22Rv1 (cell line): ENCODE data around the gene KRTAP25-1.

Experiments
- CTCF ChIP-seq: fragments of 450-650 bp; IDR thresholded peaks from 2 replicates; pipeline ENCODE4 v1.5.1; 2017; ENCODE audit warnings: mild to moderate bottlenecking
- ZFX ChIP-seq: fragments of 450-650 bp; IDR thresholded peaks from 2 replicates; pipeline ENCODE4 v1.6.1; 2017; ENCODE audit warnings: antibody characterized with exemption, borderline replicate concordance

DNA sequence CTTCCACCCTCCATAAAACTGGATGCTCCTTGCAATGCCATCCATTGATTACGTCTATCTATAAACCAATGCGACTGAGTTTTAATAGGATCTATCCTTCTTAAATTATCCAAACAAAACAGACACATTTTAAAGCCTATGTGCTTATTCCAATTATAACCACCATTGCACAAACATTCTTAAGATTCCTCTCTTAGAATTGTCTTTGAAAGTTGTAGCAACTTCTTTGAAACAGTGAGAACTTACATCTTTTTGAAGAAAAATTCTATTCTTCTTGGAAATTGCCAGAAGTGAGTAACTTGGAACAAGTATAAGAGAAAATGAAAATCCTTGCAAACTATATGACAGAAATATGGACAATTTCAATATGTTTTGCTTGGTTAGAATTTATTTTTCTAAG is 30.9 kb upstream of the KRTAP25-1 start, which contains the start of gene KRTAP26-1:
- TF ChIP-seq CTCF (no peak), ZFX (no peak)
